Stimulated activated CD4-positive, alpha-beta T cell treated with anti-CD3 and anti-CD28 coated beads, TNF-alpha, amount 100 ng/mL, for 24 hours (primary cell): Measurements from ENCODE around the gene FNDC8.
A peak's percentile ranks its signal among the peaks of the same experiment; 100 is the strongest.
"Not testable (repeated sequence)": the region's sequence is repeated elsewhere in the genome, so short reads cannot be mapped to it uniquely, and the experiment has no call there.

Experiments used
- DNase-seq, 3 experiments: peaks; one replicate each; pipeline ENCODE4 v3.0.0-alpha.2; 2020; ENCODE audit warnings: low read depth in 3 of 3

Gene FNDC8

DNA sequence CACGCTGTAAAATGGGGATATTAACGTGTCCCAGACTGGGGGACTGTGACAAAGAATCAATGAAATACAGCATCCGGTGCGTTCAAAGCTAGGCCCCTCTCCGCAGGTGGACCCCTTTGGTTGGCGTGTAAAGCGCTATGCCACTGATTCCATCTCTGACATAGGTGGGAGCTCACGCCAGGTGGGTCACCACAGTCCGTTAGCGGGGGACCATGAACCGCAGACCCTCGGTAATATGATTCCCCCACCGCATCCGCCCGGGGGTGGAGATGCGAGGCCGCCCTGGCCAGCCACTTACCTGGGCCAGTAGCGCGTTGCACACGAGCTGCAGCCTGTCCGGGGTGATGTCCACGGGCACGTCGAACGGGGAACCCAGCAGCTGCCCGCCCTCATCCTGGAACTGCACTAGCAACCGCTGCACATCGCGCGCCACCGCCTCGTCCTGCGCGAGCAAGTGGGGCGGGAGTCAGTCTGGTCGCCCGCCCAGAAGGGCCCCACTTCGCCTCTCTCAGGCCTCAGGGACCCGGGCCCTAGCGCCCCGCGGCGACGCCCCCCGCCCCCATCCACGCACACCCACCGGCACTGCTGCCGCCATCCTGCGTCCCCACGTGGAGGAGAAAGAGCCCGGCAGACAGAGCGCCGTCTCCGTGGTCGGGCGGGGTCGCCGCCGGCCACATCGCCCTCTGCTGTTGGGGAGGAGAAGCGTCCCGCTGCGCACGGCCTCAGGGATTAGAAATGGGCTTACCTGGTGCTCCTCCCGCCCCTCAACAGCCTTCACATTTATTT lies 20.5 kb downstream of the FNDC8 start, which contains the start of gene NLE1:
TSS of gene NLE1 (minus strand) at position 623 of the 786 bp plus-strand sequence. CDS start at position 595, 28 bp downstream.
- peak; percentile 79 to 87 (median 80) for DNase-seq

DNA sequence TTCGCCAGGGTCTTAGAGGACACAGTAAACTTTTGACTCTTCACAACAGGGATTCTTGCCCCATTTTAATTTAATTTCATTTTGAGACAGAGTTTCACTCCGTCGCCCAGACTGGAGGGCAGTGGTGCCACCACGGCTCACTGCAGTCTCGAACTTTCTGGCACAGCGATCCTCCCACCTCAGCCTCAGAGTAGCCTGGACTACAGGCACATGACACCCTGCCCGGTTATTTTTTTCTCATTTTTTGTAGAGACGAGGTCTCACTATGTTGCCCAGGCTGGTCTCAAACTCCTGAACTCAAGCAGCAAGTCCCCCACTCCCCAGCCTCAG lies 21.0 kb downstream of the FNDC8 start:
- DNase-seq, result no peak

DNA sequence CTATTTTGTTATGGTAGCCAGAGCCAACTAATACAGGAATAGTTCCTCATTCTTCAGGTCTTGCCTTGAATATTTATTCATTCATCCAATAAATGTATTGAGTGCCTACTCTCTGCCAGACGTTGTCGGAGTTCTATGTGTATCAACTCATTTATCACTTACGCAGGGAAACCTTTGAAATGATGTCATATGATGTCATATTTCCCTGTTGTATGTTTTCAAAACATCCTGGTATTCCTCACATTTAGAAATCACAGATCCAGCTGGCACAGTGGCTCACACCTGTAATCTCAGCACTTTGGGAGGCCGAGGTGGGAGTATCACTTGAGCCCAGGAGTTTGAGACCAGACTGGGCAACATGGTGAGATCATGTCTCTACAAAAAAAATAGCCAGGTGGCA lies 23.4 kb downstream of the FNDC8 start:
- no peak for DNase-seq

DNA sequence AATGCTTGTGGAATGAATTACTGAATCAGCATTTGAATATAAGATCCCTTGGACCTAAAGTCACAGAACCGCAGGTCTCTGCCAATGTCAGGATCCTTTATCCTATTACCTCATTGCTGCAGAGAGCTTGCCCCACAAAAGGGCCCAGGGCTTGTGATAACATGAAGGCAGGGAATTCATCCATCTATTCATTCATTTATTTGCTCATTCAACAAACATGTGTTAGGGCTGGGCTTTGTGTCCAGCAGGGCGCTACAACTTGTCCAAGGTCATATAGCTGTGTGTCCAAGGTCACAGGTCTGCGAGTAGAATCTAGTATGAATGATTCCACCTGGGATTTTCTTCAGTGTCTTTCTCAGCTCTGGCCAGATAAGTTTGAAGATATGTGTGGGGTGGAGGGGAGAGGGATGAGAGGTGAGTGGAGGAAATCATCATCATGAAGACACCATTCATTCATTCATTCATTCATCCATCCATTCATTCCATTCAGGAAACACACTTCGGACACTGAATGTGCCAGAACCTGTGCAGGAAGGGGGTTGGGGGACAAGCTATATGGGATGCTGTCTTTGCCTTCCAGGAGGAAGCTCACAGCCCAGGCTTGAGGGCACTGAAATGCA lies 24.9 kb downstream of the FNDC8 start:
- no peak for DNase-seq

DNA sequence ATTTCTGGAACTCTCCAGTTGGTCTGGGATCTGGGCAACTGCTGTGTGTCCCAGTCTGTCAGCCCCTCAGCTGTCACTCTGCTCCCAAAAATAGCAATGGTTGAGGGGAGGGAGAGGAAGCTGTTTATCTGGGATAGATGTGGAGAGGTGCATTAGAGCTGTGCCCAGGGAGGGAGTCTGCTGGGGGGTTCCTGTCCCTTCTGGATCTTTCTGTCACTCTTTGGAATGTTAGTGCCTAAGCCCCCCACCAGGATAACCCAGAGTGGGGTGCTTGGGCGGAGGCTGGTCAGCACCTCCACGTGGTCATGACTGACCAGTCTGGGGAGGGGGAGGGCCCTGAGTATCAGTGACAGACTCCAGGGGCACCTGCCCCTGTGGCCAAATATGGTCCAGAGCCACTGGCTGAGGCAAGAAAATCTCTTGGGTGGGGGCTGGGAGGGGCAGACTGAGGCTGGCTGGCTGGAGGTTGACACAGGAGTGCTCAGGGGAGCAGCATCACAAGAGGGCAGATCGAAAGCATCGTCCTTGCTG lies 26.0 kb downstream of the FNDC8 start, which contains the start of gene UNC45B:
TSS of gene UNC45B (plus strand) at position 443 of the 531 bp plus-strand sequence. CDS start 447 bp downstream, outside the sequence.
- DNase-seq, result no peak

DNA sequence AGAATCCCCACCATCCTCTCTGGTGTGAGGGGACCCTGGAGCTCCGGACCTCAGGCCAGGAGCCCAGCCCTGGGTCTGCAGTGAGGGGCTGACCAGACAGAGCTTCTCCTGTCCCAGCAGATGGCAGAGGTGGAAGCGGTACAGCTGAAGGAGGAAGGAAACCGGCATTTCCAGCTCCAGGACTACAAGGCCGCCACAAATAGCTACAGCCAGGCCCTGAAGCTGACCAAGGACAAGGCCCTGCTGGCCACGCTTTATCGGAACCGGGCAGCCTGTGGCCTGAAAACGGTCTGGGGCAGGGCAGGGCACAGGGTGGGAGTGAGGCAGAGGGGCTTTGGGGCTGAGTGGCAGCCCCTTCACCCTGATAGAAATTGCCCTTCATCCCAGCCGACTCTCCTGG lies 26.7 kb downstream of the FNDC8 start:
- no peak for DNase-seq

DNA sequence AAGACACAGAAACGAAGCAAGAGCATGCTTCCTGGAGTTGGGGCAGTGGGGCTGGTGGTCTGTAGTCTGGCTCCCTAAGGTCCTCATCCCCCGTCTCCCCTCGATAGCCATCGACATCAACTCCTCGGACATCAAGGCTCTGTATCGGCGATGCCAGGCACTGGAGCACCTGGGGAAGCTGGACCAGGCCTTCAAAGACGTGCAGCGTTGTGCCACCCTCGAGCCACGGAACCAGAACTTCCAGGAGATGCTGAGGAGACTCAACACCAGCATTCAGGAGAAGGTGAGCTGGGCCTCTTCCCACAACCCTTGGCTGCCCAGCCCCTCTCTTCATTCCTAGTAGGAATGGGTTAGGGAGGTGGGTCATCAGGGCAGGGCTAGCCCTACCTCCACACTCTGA lies 28.5 kb downstream of the FNDC8 start:
- DNase-seq, result no peak

DNA sequence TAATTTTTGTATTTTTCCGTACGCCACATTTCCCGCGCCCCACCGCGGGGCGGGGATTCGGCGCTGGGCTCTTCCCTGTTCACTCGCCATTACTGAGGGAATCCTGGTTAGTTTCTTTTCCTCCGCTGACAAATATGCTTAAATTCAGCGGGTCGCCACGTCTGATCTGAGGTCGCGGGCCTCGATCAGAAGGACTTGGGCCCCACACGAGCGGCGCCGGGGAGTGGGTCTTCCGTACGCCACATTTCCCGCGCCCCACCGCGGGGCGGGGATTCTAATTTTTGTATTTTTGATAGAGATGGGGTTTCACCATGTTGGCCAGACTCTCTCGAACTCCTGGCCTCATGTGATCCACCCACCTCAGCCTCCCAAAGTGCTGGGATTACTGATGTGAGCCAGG lies 29.7 kb downstream of the FNDC8 start:
- DNase-seq, result not testable (repeated sequence)

DNA sequence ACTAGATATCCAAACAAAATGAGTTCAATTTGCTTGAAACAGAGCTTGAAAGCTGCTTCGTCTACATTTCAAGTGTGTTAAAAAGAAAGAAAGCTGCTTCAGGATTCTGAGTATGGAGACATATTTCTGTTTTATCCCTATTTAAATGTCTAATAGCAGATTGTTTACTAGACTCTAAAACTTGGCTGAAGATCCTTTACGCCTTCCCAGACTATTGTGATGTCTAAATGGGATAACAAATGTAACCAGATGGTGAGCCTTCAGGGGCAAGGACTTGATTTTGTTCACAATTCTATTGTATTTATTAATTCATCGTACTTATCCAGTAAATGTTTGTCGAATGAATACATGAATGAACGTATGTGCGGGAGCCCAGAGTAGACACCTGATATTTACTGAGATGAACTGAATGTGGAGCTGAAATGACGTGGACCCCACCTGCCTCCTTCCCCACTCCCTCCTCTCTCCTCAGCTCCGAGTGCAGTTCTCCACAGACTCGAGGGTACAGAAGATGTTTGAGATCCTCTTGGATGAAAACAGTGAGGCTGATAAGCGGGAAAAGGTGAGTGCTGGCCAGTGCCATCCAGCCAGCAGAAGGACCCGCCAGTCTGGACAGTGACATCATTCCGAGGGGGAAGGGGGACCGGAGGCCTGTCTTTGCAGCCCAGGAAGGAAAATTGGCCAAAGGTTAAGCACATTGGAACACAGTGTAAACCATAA lies 31.2 kb downstream of the FNDC8 start:
- no peak for DNase-seq

DNA sequence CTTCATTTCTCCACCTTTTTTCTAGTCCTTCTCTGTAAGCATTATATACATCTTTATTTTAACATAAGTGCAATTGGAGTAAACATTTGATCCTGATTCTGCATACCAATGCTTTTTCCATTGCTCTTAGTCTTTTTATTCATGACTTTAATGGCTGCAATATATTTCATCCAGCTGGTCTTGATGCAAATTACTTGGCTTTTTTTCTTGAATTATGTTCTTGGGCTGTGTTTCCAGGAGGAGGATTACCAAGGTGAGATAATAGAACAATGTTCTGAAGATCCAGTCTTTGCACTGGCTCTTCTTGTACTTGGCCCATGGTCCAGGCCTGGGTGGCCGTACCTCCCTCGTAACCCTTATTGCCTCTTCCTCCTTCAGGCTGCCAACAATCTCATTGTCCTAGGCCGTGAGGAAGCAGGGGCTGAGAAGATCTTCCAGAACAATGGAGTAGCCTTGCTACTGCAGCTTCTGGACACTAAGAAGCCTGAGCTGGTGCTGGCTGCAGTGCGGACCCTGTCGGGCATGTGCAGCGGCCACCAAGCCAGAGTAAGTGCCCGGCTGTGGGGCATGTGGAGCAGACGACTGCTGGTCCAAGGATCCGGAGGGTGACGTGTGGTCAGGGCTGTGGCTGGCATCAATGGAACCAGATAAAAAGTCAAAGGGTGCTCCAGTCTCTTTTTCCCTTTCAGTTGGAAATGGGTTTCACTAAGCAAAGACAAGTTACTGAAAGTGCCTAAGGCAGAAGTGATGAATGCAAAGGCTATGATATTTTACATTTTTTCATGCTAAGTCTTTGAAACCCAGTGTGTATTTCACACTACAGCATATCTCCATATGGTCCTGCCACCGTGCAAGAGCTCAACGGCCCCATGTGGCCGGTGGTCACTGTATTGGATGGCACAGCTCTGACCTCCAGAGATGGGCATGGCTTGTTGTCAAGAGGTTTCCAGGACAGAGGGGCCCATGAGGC lies 33.1 kb downstream of the FNDC8 start:
- DNase-seq, result no peak

DNA sequence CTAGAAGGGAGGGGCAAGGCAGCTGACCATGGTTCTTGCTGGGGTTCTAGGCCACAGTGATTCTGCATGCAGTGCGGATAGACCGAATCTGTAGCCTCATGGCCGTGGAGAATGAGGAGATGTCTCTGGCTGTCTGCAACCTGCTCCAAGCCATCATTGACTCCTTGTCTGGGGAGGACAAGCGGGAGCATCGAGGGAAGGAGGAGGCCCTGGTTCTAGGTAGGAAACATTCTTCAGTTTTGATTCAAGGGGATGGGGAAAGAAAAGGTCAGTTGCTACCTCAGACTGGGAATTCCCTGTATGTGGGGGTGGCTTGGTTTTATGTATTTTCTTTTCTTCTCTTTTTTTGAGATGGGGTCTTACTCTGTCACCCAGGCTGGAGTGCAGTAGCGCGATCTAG lies 33.8 kb downstream of the FNDC8 start:
- no peak for DNase-seq

DNA sequence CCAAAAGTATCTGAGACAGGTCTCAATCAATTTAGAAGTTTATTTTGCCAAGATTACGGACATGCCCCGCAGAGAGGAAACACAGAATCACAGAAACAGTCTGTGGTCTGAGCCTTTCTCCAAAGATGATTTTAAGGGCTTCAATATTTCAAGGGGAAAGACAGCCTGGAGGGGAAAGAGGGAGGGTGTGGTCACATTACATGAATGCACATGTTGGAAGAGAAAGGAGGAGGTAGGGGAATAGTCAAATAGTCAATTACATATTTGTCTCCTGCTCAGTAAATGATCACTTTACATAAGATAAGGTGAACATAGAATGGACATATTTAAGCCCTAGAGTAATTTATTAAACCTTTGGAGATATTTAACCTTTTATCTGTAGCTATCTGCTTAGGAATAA lies 38.5 kb downstream of the FNDC8 start:
- no peak for DNase-seq

DNA sequence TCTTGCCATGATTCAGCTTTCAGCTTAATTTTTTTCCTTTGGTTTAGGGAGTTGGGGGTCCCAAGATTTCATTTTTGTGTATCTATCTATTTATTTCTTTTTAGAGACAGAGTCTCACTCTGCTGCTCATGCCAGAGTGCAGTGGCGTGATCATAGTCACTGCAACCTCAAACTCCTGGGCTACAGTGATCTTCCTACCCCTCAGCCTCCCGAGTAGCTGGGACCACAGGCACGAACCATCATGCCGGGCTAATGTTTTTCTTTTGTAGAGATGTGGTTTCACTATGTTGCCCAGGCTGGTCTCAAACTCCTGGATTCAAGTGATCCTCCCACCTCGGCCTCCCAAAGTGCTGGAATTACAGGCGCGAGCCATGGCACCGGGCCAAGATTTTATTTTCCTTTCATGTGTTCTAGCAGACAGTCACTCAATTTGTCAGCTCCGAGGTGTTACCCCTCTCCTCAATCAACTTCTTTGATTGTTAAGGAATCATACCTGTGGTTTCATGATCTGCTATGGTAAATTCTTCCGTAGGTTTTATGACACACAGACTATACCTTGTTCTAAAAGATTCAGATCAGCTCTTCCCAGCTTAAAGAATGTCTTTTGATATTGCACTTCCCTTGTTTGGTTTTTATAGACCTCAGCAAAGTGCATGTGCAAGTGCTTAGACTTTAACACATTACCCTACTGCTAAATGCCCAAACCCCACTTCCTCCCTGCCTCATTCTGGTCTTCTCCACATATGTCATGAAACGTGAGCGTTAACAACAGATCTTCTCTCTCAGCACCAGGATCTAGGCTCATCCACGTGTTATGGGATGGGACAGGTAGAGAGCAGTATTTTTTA lies 39.2 kb downstream of the FNDC8 start:
- DNase-seq, result peak in 1 of 3 experiments; percentile 14

DNA sequence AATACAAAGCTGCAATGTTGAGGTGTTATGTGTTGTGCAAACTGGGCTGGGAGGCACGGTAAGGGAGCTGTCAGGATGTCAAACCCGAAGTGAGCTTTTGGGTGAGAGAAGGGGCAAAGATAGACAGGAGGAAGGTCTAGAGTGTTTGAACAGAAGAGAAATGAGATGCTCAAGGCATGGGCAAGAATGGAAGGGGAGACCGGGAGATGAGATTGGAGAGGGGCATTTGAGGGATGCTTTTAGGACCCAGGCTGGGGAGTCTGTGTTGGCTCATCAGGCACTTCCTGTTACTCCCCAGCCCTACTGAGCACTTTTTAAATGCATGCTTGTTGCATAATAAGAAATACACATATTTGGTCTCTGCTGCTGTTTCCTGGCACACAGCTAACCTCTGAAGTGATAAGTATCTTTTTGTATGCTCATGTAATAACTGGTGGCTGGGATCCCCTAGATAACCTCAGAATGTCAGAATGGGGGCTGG lies 39.9 kb downstream of the FNDC8 start:
- no peak for DNase-seq

DNA sequence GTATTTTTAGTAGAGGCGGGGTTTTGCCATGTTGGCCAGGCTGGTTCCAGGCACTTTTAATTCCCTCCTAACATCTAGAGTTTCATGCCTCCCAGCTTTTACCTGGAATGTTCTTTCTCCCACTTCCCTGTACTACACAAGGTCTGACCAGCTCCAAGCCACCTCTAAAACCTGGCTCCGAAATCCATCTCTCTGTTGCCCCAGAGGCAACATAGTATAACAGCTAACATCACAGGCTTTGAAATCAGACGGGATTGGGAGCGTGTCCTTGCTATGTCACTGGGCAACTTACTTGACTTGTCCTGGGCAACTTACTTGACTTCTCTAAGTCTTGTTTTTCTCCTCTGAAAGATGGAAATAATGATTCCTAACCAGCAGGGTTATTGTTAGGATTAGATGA lies 41.3 kb downstream of the FNDC8 start:
- DNase-seq, result no peak

DNA sequence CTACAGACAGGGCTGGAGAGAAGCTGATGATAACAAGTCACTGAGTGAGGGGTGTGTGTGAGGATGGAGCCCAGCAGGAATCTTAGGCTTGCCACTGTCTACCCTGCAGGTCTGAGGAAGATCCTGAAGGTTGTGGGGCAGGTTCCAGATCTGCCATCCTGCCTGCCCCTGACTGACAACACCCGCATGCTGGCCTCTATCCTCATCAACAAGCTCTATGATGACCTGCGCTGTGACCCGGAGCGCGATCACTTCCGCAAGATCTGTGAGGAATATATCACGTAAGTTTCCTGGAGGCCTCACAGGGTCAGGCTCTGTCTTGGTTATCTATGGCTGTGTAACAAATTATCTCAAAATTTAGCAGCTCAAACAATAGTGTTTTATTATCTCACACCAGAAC lies 42.5 kb downstream of the FNDC8 start:
- DNase-seq, result no peak

DNA sequence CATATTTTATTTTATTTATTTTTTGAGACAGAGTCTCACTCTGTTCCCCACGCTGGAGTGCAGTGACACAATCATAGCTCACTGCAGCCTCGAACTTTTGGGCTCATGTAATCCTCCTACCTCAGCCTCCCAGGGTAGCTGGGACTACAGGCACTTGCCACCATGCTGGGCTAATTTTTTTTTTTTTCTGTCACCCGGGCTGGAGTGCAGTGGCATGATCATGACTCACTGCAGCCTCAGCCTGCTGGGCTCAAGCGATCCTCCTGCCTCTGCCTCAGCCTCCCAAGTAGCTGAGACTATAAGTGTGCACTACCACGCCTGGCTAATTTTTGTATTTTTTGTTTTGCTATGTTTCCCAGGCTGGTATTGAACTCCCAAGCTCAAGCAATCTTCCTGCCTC lies 43.3 kb downstream of the FNDC8 start:
- DNase-seq, result no peak

DNA sequence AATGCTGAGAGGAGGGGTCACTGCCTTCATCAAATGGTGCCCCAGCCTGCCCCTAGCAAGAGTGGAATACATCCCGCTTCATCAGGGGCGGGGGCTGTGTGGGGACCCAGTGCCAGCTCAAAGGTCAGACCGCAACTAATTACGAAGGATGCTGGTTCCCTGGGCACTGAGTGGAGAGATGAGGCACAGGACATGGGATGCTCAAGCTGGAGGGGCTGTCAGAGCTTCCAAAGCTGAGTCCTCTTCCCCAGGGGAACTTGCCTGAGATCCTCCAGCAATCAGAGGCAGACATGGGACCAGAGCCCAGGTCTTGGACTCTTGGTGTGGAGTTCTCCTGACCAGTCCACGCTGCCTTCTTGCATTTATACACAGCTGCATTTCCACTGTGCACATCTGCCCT lies 45.1 kb downstream of the FNDC8 start:
- DNase-seq, result no peak

DNA sequence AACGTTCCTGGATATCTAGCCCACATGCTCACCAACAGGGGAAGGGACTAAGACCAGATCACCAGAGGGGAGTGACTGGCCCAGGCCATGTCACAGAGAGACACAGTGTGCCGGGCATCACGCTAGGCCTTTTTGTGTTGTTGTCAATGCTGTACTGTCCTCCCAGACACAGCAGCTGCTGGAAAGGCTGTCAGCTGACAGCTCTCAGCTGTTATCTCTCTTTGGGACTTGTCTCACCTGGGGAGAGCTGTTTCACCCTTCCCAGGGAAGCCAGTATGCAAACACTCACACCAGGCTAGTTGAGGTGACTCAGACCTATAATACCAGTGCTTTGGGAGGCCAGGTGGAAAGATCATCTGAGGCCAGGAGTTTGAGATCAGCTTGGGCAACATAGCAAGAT lies 45.6 kb downstream of the FNDC8 start:
- no peak for DNase-seq

DNA sequence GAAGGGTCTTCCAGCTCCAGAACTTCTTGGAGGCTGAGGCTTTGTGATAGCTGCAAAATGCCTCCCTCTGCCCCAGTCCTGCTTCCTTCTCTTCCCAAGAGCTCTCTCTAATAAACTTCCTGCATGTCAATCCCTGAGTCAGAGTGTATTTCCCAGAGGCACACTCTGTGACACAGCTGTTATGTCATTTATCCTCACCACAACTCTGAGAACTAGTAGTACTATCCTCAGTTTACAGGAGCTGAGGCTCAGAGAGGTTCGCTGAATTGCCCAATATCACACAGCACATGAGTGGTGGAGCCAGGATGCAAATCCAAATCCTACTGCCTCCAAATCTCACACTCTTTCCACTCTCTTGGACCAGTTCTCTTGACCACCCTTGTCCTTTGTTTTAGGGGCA lies 46.3 kb downstream of the FNDC8 start:
- DNase-seq, result no peak
